Natural killer cell (primary cell): ENCODE data around the gene TIGD1. TPM values are rescaled to one million over a fixed set of nuclear protein-coding genes. Genes with fewer than 3 reads are reported as not detected.
A peak's percentile ranks its signal among the peaks of the same experiment; 100 is the strongest.

Source experiments
- ATAC-seq, 3 donors: fragments of 150-1000 bp in 2 of 3; fragments of 200-7000 bp in 1 of 3; cut with Tn5 transposase; 1 replicate in 1 of 3; 2 replicates in 2 of 3; pipeline ENCODE4 v1.10.0; 2021; ENCODE audit warnings: mild to moderate bottlenecking in 2 of 3, moderate library complexity in 2 of 3
- DNase-seq, 2 donors: peaks; one replicate each; pipeline versions ENCODE4 v3.0.0 to v3.0.0-alpha.2; 2013 to 2021; ENCODE audit warnings: mixed read lengths in 1 of 2
- H3K27ac ChIP-seq: one replicate; pipeline ENCODE4 v1.5.1; 2013; ENCODE audit warnings: mild to moderate bottlenecking, low read length
- H3K27me3 ChIP-seq: one replicate; pipeline ENCODE4 v1.6.1; 2013; ENCODE audit warnings: low read length; ENCODE audit not compliant: control insufficient read depth, insufficient read depth
- H3K36me3 ChIP-seq: one replicate; pipeline ENCODE4 v1.6.1; 2013; ENCODE audit warnings: low read length; ENCODE audit not compliant: control insufficient read depth, insufficient read depth
- H3K4me1 ChIP-seq: one replicate; pipeline ENCODE4 v1.6.1; 2013; ENCODE audit warnings: low read length; ENCODE audit not compliant: control insufficient read depth, insufficient read depth
- H3K4me3 ChIP-seq: one replicate; pipeline ENCODE4 v1.5.1; 2013; ENCODE audit warnings: low read length
- H3K9me3 ChIP-seq: one replicate; pipeline ENCODE4 v1.6.1; 2013; ENCODE audit warnings: low read length; ENCODE audit not compliant: control insufficient read depth, insufficient read depth
- H3K27ac Mint-ChIP-seq, 2 donors: one replicate each; pipeline ENCODE4 v1.8.0; 2022; ENCODE audit warnings: mild to moderate bottlenecking in 2 of 2, mixed read lengths in 2 of 2, moderate library complexity in 1 of 2
- H3K27me3 Mint-ChIP-seq, 2 donors: one replicate each; pipeline ENCODE4 v1.8.0; 2022; ENCODE audit warnings: low read depth in 2 of 2, mixed read lengths in 2 of 2
- H3K36me3 Mint-ChIP-seq: one replicate; pipeline ENCODE4 v1.8.0; 2022; ENCODE audit warnings: mixed read lengths
- H3K4me1 Mint-ChIP-seq, 2 donors: one replicate each; pipeline ENCODE4 v1.8.0; 2022; ENCODE audit warnings: mixed read lengths in 2 of 2
- H3K4me3 Mint-ChIP-seq: one replicate; pipeline ENCODE4 v1.8.0; 2022; ENCODE audit warnings: mild to moderate bottlenecking, moderate library complexity, mixed read lengths
- H3K9me3 Mint-ChIP-seq, 2 donors: one replicate each; pipeline ENCODE4 v1.8.0; 2022; ENCODE audit warnings: mixed read lengths in 2 of 2
- WGBS: methylation state at CpG from one replicate; pipeline ENCODE4 v1.1.7; 2013; ENCODE audit warnings: missing lambda C conversion rate; ENCODE audit not compliant: insufficient coverage; 5-methylcytosine and 5-hydroxymethylcytosine counted together
- intact Hi-C: fragments of 100-400 bp; cut with micrococcal nuclease; formaldehyde crosslinking; loops from one replicate; pipeline ENCODE4 v1.14.2; 2022
- total RNA-seq, 4 donors: library from RNA; stranded (reverse); fragments of 120-200 nt in 1 of 4; gene quantifications; one replicate each; pipeline versions ENCODE4 v1.2.3 to v1.2.4, GENCODE V29; 2013 to 2022
- TF ChIP-seq, protein P1 (sequence below): fragments of 200-600 bp; IDR thresholded peaks from one replicate; pipeline ENCODE4 v1.8.0; 2022; ENCODE audit warnings: antibody characterized with exemption

The TIGD1 gene
- total RNA-seq, 3 donors from 2014 or later (not counting 1 experiment from before 2014, with no cell fraction given) = 10.6 to 13.2 (median 12.4) TPM

DNA sequence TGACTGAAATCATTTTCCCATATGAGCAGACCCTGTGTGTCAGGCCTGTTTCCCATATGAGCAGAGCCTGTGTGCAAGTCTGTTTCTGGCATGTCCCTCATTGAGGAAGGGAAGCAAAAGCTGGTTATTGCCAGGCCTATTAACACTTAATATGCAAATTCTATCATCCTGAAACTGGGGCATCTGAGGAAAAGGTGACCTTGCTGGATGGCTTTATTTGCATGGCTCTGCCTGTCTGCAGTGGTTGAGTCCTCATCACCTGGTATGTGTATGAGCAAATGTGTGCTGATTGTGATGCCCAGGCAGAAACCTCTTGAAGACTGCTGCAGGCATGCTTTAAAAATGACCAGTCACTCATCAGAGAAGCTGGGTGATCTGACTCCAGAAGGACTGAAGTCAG, 31.4 kb upstream of the TIGD1 start:
- Histone ChIP-seq H3K36me3 (peaks cover 25% of the 10 kb centered on the region), H3K9me3 (no peaks in the 10 kb centered on the region), H3K4me1 (no peaks in the 10 kb centered on the region), H3K27me3 (no peaks in the 10 kb centered on the region), H3K27ac (no peak overlapping the region), H3K4me3 (no peak overlapping the region)
- Mint-ChIP-seq H3K27me3 (no peaks in the 10 kb centered on the region), H3K9me3 (no peaks in the 10 kb centered on the region), H3K4me3 (no peak overlapping the region), H3K27ac (no peak overlapping the region), H3K4me1 (peaks cover 0 to 8% of the 10 kb centered on the region in 2 donors), H3K36me3 (peaks cover 9% of the 10 kb centered on the region)
- DNase-seq (no peak), ATAC-seq (no peak)
- TF ChIP-seq, protein P1, sequence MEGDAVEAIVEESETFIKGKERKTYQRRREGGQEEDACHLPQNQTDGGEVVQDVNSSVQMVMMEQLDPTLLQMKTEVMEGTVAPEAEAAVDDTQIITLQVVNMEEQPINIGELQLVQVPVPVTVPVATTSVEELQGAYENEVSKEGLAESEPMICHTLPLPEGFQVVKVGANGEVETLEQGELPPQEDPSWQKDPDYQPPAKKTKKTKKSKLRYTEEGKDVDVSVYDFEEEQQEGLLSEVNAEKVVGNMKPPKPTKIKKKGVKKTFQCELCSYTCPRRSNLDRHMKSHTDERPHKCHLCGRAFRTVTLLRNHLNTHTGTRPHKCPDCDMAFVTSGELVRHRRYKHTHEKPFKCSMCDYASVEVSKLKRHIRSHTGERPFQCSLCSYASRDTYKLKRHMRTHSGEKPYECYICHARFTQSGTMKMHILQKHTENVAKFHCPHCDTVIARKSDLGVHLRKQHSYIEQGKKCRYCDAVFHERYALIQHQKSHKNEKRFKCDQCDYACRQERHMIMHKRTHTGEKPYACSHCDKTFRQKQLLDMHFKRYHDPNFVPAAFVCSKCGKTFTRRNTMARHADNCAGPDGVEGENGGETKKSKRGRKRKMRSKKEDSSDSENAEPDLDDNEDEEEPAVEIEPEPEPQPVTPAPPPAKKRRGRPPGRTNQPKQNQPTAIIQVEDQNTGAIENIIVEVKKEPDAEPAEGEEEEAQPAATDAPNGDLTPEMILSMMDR = no peak
- intact Hi-C loops = no loop called here

DNA sequence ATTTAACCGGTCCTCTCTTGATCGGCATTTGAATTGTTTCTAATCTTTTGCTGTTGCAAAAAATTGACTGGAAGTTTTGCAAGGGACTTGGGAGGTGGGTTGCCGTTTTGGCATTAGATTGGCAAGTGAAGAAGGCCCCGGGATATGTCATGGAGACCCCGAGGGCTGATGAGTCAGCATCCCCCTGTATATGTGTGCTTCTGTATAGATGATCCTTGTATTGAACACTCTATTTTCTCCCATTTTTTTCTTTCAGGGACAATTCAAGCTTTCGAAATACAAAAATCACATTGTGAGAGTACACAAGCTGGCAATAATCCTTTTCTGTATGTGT, 30.3 kb upstream of the TIGD1 start:
- no peaks in the 10 kb centered on the region for H3K9me3 Mint-ChIP-seq
- WGBS = 99% methylated on average over 5 of the region's 6 CpGs
- no peaks in the 10 kb centered on the region for H3K27me3 Mint-ChIP-seq
- H3K4me1 Mint-ChIP-seq = peaks cover 0 to 8% of the 10 kb centered on the region in 2 donors
- Histone ChIP-seq H3K4me3 (no peak overlapping the region), H3K27me3 (no peaks in the 10 kb centered on the region), H3K4me1 (no peaks in the 10 kb centered on the region), H3K27ac (no peak overlapping the region), H3K36me3 (peaks cover 28% of the 10 kb centered on the region), H3K9me3 (no peaks in the 10 kb centered on the region)
- TF ChIP-seq, protein P1 = no peak
- peak overlapping the region in 1 of 2 donors; percentile 4 for H3K27ac Mint-ChIP-seq
- H3K4me3 Mint-ChIP-seq = no peak overlapping the region
- intact Hi-C loops = no loop called here
- H3K36me3 Mint-ChIP-seq = peaks cover 9% of the 10 kb centered on the region
- DNase-seq (no peak), ATAC-seq (no peak)

DNA sequence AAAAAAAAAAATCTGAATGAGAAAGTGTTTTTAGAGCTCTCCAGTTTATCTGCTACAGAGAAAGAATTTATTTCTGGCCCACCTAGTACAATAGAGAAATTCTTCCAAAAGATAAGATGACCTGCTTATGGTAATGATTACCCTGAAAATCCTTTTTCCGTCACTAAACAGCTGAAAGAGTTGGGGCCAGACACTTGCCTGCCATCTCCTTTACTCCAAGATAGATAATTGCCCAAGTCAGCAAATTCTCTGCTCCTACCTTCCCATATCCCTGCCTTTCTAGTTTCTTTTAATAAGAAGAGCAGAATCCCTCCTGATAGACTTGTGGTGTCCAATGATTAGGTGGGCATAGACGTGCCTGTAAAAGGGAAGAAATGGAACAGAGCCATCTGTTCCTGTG, 28.3 kb upstream of the TIGD1 start:
- 100% methylated on average over 2 of the region's 2 CpGs for WGBS
- ATAC-seq (no peak), DNase-seq (no peak)
- no peak overlapping the region for H3K4me3 ChIP-seq
- no peaks in the 10 kb centered on the region for H3K27me3 Mint-ChIP-seq
- H3K4me1 Mint-ChIP-seq = peaks cover 5 to 8% of the 10 kb centered on the region in 2 donors
- no peak overlapping the region for H3K4me3 Mint-ChIP-seq
- no peaks in the 10 kb centered on the region for H3K4me1 ChIP-seq
- no peaks in the 10 kb centered on the region for H3K9me3 ChIP-seq
- H3K27me3 ChIP-seq = no peaks in the 10 kb centered on the region
- H3K36me3 ChIP-seq = peaks cover 42% of the 10 kb centered on the region
- H3K27ac ChIP-seq = no peak overlapping the region
- intact Hi-C loops = no loop called here
- H3K36me3 Mint-ChIP-seq = peaks cover 9% of the 10 kb centered on the region
- TF ChIP-seq, protein P1 = no peak
- no peaks in the 10 kb centered on the region for H3K9me3 Mint-ChIP-seq
- H3K27ac Mint-ChIP-seq = no peak overlapping the region

DNA sequence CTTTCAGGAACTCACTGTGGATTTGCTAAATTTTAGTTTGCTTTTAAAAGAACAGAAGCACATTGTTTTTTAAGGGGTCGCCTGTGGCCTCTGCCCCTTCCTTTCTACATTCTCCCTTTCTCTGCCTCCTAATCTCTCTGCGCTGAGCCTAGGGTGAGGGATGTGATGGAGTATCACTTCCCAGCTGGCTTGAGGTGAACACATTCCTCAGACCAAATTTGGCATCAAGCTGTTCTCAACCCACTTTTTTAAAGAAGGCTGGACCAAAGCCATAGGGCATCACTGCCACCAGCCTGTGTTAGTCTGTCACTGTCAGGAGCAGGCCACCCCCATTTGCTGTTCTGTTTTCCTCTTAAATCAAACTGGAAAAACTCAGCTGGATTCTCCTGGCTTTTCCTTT, 27.5 kb upstream of the TIGD1 start:
- Histone ChIP-seq H3K27ac (no peak overlapping the region), H3K9me3 (no peaks in the 10 kb centered on the region), H3K36me3 (peaks cover 45% of the 10 kb centered on the region), H3K27me3 (no peaks in the 10 kb centered on the region), H3K4me3 (no peak overlapping the region), H3K4me1 (no peaks in the 10 kb centered on the region)
- no peaks in the 10 kb centered on the region for H3K27me3 Mint-ChIP-seq
- H3K9me3 Mint-ChIP-seq = no peaks in the 10 kb centered on the region
- no peak overlapping the region for H3K27ac Mint-ChIP-seq
- TF ChIP-seq, protein P1 = no peak
- intact Hi-C loops = no loop called here
- WGBS = no CpG with 5 or more reads among the region's 2 CpGs
- DNase-seq (no peak), ATAC-seq (no peak)
- H3K4me3 Mint-ChIP-seq = no peak overlapping the region
- peaks cover 9% of the 10 kb centered on the region for H3K36me3 Mint-ChIP-seq
- peaks cover 5 to 8% of the 10 kb centered on the region in 2 donors for H3K4me1 Mint-ChIP-seq
